NCI-H1417 treated with DMSO at 0.1 percent for 48 hours (cell line): Measurements from ENCODE around the gene CD7.

Source experiments
- DNase-seq: peaks from one replicate; lab custom pipeline; 2025; lab: John Stamatoyannopoulos, UW

The CD7 gene

DNA sequence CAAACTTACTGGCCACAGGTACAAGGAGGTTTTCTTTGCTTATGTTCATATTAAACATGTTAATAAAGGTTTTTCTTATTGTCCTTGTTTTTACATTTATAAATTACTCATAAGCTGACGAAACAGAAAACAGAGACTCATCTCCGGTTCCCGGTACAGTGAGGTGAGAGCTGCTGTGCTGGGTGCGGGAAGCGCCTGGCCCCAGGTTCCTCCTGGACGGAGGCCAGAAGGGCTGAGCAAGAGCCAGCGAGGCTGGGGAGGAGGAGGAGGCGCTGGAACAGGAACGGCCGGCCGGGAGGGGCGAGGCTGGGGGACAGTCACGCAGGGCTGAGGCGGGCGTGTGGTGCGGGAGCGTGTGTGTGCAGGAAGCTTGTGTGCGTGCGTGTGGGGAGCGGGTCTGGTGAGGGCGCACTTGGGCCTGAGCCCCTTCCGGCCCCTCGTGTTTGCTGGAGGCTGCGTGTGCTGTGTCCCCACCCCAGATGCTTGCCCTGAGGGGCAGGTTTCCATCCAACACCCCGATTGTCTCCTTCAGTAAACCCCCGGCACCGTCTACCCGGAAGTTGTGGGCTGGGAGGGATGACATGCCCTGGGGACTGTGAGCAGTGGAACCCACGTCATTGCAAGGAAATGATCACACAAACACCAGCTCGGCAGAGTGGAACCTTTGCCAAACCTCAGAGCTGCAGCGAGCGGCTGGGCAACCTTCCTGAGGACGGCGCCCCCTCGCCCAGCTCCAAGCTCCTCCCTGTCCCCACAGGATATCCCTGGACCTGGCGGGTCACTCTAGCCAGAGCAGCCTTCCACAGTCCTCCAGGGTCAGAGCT, 19.5 kb downstream of the CD7 start:
- no peak for DNase-seq

DNA sequence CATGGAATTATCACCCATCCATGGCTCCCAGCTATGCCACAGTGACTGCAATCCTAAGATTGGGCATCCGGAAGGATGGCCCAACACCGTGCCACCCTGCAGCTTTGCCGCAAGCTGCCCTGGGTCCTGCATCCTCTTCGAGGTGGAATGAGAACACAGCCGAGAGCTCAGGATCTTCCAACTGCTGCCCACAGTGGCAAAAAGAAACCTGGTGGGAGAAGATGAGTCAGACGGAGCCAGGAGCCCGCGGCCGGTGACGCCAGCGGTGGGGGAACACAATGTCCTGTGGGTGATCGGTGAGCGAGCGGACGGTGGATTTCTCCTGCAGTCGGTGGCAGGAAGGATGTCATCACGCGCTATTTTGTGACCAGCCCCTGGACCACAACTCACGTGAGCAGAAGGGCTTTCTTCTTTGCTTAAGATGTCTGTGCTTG, 20.1 kb downstream of the CD7 start:
- DNase-seq, result no peak

DNA sequence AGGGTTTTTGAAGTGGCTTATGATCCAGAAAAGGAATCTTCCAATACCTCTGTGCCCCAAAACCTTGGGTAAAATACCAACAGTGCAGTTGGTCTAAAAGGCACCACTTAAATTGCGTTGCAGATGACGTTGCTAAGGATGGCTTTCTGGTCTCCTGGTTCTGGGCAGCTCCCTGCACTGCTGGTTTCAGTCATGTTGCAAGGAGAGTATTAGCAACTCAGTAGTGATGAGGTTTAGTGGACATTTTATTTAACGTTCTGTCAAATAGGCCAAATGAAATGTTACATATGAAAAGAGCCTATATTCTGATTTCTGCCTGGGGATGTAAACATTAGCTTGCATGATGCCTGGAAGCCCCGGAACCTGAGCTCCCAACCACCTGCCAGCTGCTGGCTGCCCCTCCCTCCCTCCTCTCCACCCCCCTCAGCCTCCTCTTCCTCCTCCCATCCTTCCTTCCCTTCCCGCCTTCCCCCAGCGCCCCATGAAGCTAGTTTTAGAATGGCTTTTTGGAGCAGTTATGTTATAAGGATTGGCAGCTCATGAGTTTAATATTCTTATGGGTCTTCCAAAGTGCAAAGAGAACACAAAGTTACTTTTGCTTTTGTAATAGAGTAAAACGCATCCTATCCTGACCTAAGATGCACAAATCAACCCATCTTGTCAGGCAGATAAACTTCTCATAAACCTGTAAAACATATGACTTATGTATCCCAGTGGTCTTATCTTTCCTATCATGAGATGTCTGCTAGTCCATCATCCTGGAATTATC, 20.7 kb downstream of the CD7 start:
- DNase-seq, result no peak

DNA sequence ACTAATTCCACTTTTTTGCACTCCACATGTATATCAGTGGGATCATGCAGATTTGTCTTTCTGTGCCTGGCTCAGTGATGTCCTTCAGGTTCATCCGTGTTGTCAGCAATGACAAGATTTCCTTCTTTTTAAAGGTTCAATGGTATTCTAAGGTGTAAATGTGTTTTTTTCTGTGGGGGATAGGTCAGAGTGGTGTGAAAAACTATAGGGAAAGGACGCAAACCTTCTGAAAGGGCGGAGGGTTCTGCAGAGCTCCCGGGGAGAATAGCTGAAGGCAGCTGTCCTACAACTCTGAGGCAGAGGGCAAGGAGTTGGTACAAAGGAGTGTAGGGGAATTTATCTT, 22.0 kb downstream of the CD7 start:
- no peak for DNase-seq

DNA sequence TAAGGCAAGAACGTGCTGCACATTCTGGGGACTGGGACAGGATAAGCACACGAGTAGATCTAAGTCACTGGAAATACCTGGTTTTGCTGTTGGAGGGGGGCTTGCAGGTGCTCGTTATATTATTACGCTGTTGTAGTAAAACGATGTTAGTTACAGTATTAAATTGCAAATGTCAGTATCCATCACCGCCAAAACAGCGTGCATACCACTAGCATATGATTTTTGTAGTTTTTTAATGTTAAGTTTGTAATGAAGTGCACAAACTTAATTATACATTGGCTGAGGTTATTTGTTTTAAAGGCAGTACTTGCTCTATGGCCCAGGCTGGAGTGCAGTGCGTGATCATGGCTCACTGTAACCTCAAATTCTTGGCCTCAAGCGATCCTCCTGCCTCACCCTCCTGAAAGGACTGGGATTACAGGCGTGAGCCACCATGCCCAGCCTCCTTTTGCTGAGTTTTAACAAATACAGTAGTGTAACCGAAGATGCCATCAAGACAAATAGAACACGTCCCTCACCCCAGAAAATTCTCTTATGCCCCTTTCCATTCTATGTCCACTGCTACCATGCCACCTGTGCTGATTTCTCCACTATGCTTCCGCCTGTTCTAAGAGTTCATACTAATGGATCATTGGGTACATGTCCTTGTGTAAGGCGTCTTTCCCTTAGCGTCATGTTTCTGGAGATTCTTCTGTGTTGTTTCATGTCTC, 23.2 kb downstream of the CD7 start:
- DNase-seq, result no peak

DNA sequence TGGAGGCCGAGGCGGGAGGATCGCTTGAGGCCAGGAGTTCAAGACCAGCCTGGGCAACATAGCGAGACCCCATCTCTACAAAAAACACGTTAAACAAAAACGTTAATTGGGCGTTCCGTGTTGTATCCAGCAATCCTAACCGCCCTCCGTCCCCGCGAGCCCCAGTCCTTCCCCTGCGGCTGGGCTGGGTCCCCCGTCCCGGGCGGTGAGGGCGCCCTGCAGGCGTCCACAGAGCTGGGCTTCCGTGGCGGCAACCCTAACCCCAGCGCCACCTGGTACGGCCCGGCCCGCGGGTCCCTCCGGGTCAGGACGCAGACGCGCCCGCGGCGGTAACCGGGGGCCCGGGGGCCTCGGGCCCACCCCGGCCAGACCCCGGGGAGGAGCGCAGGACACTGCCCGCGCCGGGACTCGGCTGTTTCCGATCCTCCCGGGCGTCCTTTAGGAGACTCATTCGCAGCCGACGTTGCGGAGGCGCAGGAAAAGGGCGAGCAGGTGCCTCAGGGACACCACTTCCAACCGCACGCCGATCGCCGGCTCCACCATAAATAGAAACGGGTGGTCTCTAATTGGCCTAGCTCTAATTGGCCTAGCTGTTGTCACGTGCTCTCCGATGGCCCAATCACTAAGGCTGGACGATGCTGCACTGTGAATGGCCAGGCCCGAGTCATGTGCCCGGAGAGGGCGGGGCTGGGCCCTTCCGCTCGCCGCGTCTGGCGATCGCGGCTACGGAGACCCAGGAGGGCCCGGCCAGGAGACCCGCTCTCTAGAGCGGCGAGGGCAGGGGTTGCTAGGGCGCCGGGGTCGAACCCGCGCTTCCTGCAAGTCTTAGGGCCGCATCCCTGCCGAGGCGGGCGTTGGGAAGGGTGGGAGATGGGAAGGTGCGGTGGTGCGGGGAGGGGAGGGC, 24.9 kb downstream of the CD7 start:
- peak; percentile 91 for DNase-seq

DNA sequence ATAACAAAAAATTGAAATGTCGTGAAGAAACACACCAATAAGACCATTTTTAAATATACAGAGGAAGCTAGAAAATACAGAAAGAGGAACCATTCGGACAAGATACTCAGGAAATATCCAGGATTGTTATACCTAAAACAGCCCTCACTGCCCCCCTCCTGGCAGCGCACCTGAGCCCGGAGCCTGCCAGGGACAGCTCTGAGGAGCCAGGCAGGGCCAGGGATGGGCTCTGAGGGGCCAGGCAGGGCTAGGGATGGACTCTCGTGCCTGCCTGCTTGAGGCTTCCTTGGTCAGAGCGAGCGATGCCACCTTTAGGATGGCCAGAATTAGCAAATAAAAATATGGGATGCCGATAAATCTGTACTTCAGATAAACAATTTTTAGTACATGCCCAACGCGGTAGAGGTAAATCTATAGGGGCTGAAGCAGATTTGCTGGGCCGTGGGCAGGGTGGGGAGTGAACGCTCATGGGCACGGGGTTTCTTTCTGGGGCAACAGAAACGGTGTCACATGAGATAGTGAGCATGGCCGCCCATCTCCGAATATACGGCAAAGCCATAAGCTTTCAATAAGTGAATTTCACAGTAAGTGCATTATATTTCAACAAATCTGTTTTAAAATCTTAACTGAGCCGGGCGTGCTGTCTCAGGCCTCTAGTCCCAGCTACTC, 25.7 kb downstream of the CD7 start:
- DNase-seq, result no peak

DNA sequence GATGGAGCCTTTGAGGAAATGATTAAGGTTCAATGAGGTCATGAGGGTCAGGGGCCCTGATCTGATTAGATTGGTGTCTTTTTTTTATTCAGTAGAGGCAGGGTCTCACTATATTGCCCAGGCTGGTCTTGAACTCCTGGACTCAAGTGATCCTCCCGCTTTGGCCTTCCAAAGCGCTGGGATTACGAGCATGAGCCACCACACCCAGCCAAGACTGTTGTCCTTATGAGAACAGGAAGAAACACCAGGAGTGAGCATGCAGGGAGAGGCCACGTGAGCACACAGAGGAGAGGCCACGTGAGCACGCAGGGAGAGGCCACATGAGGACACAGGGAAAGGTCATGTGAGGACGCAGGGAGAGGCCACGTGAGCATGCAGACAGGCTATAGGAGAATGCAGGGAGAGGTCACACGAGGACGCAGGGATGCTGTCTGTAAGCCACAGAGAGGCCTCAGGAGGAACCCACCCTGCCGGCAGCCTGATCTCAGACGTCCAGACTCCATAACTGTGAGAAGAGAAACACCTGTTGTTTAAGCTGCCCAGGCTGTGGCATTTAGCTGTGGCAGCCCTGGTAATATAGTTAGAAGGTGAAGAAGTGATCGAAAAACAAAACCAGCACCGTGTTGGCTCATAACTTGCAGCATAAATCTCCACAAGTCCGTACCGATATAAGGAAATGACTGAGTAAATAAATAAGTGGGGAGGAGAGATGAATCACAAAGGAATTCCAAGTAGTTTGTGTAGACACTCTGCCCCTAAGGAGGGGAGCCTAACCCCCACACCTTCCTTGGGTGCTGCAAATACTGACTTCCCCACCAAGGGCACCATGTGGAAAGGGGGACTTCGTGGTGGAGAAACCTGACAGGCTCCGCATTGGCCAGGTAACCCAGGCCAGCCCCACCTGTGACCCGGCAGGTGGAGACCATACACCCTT, 29.3 kb downstream of the CD7 start:
- peak; percentile 41 for DNase-seq

DNA sequence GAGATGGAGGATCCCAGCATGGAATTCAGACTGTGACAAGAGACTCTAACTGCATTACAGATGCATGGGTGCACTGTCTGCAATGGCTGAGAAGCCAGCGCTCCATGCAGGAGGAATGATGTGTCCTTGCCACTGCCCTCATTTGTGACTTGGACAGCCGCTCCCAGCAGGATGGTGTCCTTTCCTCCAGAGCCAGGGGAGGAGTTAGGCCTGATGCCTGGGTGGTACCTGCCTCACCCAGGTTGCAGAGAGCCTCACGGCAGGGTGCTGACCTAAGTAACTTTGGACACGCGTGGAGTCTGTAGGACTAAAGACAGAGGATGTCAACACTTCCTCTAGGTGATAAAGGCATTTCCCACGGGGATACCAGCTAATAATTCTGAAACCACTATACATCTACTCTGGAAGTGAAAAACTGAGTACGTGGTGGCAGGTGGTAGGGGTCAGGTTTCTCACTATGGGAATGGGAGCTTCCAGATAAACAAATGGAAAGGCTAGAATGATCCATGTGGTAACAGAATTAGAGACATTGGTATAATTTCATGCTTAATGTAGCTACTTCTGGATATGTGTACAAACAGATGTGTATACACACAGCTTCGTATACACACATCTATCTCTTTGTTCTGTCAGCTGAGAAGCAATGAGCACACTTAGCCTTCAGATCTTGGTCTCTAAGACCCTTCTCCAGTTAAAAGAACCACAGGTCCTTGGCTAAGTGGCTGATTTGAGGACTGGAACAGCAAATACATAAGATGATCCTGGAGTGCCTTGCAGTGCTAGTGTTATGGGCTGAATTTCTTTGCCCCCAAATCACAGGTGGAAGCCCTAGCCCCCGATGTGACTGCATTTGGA, 30.2 kb downstream of the CD7 start:
- no peak for DNase-seq

DNA sequence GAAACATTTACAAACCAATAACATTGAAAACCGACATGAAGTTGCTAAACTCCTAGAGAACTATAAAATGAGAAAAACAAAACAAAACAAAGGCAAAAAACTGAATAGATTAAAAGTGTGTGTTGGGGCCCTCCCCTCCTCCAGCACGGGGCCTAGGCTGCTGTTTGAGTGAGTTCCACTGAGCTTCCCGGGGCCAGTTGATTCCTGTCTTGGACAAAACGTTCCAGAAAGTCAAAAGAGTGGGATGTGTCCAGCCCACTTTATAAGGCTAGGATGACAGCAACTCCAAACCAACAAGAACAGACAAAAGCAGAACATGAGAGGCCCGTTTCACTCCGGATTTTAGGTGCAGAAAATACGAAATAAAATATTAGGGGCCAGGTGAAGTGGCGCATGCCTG, 32.3 kb downstream of the CD7 start:
- no peak for DNase-seq

DNA sequence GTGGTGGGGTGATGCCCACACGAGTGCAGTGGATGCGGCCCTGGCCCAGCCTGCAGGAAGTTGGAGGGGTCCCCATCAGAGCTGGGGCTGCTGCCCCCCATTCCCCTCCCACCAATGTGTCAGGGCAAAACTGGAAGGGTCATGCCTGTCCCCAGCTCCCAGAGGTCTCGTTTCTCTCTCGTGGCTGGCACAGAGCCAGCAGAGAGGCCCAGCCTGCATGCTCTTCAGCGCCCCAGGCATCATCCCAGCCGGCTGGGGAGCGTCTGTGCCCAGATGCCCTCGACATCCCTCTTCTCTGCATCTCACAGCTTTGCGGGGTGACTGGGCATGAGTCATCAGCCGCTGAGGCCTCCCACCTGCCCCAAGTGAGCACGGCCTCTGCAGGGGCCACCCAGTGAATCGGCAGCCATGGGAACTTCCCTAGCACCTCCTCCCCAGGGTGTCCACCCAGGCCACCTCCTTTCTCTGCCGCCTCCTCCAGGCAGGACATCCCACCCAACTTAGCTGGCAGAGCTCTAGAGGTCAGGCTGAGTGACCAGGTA, 34.1 kb downstream of the CD7 start:
- DNase-seq, result peak; percentile 24

DNA sequence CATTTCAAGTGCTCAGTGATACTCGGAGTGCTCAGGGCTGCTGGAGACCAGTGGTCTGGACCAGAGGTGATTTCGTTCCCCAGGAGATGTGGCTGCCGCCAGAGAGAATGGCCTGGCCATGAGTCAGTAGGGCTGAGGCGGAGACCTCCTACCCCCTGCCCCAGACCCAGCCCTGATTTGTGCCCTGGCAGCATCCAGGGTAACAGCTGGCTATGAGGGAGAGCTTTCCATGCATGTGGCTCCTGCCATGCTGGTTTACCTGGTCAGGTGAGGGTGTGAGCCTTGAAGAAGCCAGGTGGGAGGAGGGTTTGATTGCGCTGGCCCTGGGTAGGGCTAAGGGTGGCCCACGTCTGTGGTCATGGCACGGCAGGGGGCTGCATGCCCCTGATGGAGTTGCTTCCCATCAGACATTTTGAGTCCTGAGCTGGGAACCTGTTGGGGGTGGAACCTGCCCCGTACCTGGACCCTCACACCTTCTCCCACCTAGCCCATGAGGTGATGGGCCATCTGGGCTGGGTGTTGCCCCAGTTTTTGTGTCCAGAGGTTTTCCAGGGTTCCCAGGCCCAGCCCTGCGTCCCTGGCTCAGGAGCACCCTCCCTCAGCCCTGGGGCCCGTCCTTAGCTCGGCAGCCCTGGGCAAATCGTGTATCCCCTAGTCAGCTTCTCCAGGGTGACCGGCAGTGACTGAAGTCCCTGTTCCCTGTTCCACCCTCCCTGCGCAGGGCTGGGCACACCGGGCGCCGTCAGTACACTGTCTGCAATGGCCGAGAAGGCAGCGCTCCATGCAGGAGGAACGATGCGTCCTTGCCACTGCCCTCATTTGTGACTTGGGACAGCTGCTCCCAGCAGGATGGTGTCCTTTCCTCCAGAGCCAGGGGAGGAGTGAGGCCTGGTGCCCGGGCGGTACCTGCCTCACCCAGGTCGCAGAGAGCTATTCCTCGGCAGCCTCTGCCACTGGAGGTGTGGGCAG, 34.9 kb downstream of the CD7 start:
- no peak for DNase-seq

DNA sequence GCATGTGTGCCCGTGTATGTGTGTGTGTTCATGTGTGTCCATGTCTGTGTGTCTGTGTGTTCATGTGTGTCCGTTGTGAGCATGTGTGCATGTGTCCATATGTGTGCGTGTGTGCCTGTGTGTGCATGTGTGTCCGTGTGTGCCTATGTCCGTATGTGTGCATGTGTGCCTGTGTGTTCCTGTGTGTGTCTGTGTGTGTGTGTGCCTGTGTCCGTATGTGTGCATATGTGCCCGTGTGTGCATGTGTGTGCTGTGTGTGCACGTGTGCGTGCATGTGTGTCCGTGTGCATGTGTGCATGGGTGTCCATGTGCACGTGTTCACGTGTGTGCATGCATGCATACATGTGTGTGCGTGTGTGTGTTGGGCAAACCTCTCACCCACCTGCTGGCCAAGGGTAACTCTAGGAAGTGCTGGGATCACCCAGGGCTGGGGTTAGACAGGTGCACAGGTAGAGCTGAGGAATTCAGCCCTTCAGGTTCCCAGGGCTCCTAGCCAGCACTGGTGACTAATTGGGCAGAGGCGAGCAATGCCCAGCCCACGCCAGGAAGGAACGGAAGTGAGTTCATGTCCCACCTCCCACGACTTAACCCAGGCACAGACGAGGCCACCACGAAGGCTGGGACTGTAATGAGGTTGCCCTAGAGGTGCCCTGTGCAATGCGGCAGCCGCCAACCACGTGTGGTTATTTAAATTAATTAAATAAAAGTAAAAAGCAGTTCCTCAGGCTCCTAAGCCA, 35.7 kb downstream of the CD7 start:
- DNase-seq, result no peak

DNA sequence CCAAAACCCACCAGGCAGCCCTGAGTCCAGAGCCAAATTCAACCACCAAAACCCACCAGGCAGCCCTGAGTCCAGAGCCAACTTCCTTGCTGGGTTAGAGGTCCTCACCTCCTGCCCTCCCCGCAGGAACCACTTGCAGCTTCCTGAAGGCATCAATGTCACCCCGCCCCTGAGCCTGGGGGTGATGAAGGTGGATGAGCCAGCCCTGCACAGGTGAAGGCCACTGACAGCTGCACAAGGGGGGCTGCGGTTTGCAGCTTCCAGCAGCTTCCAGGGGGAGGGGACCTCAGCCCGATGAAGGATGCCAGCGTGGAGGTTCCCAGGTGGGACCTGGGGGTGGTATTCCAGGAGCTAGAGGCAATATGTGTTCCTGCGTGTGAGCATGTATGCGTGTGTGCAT, 36.3 kb downstream of the CD7 start:
- no peak for DNase-seq

DNA sequence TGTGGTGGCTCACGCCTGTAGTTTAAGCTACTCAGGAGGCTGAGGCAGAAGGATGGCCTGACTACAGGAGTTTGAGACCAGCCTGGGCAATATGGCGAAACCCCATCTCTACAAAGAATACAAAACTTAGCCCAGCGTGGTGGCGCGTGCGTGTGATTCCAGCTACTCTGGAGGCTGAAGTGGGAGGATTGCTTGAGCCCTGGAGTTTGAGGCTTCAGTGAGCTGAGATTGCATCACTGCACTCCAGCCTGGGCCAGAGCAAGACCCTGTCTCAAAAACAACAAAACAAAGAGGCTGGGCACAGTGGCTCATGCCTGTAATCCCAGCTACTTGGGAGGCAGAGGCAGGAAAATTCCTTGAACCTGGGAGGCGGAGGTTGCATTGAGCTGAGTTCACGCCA, 36.9 kb downstream of the CD7 start:
- no peak for DNase-seq

DNA sequence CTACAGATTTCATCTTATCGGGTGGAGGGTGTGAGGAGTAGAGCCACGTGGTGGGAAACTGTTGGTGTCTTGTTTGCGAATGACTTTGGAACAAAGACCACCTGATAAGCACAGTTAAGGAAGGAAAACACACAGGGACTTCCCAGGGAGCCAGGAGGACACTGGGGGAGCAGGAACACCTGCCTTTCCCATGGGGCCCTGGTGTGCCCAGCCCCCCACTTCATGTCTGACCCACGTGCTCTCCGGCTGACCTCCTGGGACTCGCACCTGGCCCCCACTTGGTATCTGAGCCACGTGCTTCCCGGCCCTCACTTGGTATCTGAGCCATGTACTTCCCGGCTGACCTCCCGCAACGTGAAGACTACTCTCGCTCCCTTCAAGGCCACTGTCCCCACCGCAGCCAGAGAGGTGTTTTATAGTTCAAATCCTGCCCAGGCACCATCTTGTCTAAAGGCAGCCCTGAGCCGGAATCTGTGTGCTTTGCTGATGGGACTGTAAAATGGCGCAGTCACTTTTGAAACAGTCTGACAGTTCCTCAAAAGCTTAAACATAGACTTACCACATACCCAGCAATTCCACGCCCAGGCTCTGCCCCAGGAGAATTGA, 38.5 kb downstream of the CD7 start:
- peak; percentile 71 for DNase-seq

DNA sequence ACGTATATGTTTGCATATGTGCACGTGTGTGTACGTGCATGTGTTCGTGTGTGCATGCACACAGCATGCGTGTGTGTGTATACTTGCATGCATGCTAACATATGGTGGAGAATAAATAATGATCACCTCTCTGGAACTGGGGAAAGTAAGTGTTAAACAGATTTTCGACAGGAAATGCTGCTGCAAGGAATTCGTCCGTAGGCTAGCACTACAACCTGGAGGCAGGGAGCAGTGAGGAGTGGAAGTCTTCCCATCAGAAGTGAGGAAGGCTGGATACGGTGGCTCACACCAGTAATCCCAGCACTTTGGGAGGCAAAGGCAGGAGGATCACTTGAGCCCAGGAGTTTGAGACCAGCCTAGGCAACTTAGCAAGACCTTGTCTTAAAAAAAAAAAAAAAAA, 39.1 kb downstream of the CD7 start:
- no peak for DNase-seq
